ENCODE data around the gene ANTKMT.

The ANTKMT gene

DNA sequence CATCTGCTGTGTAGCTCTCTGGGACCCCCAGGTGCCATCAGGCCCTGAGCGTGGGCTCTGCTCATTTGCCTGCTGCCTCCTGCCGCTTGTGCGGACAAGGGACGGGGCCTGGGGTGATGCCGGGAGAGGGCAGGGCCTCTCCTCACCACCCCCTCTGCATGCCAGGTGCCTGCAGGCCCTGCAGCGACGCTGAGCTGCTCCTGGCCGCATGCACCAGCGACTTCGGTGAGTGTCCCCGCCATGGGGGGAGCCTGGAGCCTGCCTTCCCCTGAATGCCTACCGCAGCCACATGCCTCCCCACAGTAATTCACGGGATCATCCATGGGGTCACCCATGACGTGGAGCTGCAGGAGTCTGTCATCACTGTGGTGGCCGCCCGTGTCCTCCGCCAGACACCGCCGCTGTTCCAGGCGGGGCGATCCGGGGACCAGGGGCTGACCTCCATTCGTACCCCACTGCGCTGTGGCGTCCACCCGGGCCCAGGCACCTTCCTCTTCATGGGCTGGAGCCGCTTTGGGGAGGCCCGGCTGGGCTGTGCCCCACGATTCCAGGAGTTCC is 4.1 kb upstream of the ANTKMT start:
- no peak overlapping the region for H3K4me3 ChIP-seq (ENCODE audit: low read depth, low read length)
- TF ChIP-seq, protein P1, sequence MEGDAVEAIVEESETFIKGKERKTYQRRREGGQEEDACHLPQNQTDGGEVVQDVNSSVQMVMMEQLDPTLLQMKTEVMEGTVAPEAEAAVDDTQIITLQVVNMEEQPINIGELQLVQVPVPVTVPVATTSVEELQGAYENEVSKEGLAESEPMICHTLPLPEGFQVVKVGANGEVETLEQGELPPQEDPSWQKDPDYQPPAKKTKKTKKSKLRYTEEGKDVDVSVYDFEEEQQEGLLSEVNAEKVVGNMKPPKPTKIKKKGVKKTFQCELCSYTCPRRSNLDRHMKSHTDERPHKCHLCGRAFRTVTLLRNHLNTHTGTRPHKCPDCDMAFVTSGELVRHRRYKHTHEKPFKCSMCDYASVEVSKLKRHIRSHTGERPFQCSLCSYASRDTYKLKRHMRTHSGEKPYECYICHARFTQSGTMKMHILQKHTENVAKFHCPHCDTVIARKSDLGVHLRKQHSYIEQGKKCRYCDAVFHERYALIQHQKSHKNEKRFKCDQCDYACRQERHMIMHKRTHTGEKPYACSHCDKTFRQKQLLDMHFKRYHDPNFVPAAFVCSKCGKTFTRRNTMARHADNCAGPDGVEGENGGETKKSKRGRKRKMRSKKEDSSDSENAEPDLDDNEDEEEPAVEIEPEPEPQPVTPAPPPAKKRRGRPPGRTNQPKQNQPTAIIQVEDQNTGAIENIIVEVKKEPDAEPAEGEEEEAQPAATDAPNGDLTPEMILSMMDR (IDR thresholded peaks at IDR 0.05; ENCODE audit: low read depth, low read length, missing control alignments): no peak
- no peak for DNase-seq (ENCODE audit: low read depth)

DNA sequence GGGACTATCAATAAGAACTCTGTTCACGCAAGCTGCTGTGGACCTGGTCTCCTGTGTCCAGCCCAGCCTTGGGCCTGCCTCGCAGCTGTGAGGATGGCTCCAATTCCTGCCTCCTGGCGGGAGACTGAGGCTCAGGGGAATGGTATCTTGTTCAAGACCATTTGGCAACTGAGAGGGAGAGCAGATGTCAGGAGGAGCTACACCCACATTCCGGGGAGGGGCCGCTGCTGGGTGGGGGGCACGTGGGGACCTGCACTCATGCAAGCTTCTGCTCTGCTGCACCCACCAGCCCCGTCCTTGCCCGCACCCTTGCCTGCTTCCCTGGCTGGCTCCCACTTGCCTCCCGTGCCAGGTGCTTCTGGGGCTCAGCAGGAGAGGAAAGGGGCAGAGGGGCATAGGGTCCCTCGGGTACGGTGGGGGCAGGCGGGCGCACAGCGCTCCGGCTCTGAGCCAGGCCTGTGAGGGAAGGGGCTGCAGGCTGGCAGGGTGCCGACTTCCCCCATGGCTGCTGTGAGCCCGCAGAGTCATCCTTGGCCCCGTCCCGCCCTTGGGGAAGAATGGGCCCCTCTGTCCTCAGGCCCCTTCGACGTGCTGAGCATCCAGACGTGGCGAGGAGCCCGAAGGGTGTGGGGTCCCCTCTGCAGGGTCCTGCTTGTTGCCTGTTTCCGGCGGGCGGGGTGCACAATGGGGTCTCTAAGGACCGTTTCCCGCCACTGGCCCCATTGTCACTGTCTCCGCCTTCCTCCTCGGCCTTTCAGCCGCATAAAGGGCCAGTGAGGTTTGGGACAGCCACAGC is 3.3 kb upstream of the ANTKMT start:
- no peak for DNase-seq (ENCODE audit: low read depth)
- TF ChIP-seq, protein P1 (IDR thresholded peaks at IDR 0.05; ENCODE audit: low read depth, low read length, missing control alignments): no peak
- no peak overlapping the region for H3K4me3 ChIP-seq (ENCODE audit: low read depth, low read length)

DNA sequence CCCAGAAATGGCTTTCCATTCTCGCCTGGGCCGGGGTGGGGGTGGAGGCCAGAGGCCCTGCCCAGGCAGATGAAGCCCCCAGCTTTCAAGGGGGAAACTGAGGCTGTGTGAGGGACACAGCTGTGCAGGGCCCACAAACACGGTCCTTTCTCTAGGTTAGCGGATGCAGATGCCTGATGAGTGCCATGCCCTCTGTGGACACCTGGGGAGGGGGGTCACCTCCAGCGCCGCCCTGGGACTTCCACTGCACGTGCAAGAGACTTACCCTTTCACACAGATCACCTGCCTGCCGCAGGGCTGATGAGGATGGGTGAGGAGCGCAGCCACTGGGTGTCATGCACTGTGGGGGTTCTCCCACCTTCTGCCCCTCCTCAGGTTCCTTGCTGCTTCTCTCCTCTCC is 2.6 kb upstream of the ANTKMT start:
- H3K4me3 ChIP-seq (ENCODE audit: low read depth, low read length): no peak overlapping the region
- TF ChIP-seq, protein P1 (IDR thresholded peaks at IDR 0.05; ENCODE audit: low read depth, low read length, missing control alignments): no peak
- no peak for DNase-seq (ENCODE audit: low read depth)

DNA sequence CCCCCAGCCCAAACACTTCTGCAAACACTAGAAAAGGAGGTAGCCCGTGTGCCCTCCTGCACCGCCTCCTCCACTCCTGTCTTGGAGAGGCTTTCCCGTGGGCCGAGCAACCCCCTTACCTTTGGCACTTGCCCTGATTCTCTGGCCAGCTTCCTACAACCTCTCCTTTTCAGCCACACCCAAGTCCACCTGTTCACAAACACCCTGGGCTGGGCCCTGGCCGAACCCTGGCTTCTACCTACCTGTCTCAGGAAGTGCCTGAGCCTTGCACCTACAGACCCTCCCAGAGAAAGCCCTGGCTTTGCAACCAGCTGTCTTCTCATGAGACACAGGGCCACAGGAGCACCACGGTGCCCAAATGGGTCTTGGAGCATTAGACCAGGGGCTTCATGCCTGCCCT is 2.0 kb upstream of the ANTKMT start:
- TF ChIP-seq, protein P1 (IDR thresholded peaks at IDR 0.05; ENCODE audit: low read depth, low read length, missing control alignments): no peak

DNA sequence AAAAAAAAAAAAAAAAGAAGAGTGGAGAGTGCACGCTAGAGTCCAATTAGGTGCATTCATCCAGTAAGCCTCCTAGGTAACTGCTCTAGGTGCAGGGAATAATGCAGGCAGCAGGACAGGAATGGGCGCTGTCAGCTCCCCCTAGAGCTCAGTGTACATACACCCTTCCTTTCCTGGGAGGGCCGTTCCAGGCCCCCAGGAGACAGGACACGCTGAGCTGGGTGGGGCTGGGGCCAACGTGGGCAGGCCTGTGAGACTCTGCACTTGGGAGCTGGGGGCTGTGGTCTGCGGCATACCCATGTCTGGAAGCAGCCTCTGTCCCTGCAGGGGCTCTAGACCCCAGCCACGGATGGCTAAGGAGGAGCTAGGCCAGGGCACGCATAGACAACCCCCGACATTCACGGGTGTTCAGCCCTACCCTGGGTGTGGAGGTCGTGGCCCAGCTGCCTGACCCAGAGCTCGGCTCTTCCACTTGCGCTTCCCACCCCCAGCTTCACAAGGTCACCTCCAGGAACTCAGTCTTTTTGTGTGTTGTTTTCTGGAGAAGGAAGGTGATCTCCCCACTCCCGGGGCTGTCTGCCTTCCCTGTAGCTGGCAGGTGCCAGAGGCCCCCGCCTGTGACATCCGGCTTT is 1.0 kb upstream of the ANTKMT start:
- no peak for DNase-seq (ENCODE audit: low read depth)

More for the DNA sequence above, 2.0 kb upstream of the ANTKMT start:
- H3K4me3 ChIP-seq (ENCODE audit: low read depth, low read length): no peak overlapping the region
- no peak for DNase-seq (ENCODE audit: low read depth)

DNA sequence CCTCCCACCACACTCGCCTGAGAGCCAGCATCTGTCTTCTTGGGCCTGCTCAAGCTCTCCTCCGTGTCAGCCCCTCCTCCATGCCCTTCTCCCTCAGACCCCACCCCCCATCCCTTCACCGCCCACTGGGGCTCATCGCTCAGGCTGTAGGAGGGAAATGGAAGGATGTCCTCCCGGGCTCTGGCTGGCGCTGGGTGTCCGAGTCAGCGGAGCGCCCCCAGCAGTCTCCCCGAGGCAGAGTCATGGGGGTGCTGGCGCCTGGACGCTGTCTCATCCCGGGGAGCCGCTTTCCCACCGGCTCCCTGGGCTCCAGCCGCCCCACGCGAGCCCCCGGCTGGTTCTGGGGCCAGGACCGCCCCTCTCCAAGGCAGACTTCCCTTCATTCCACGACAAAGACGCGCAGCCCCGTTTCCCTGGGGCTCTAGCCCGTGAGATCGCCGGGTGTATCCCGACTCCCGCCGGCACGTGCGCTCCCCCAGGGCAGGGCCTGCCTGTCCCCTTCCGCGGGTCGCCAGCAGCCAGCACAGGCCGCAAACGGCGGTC is 428 bp upstream of the ANTKMT start:
- H3K4me3 ChIP-seq (ENCODE audit: low read depth, low read length): peak overlapping the region; percentile 90
- TF ChIP-seq, protein P1 (IDR thresholded peaks at IDR 0.05; ENCODE audit: low read depth, low read length, missing control alignments): peak; percentile 43
- DNase-seq (ENCODE audit: low read depth): no peak

More for the DNA sequence above, 1.0 kb upstream of the ANTKMT start:
- TF ChIP-seq, protein P1 (IDR thresholded peaks at IDR 0.05; ENCODE audit: low read depth, low read length, missing control alignments): peak; percentile 39
- H3K4me3 ChIP-seq (ENCODE audit: low read depth, low read length): peak overlapping the region; percentile 90
